VCaP (cell line): Measurements from ENCODE around the gene GSK3A.

Source experiments
- H3K27ac ChIP-seq: fragments of 450-650 bp; 2 replicates; pipeline ENCODE4 v1.5.1; 2017
- TF ChIP-seq, protein P1 (sequence below): fragments of 450-650 bp; conservative IDR thresholded peaks from 2 replicates; pipeline ENCODE4 v1.5.1; 2017; ENCODE audit warnings: mild to moderate bottlenecking, moderate library complexity

GSK3A gene

DNA sequence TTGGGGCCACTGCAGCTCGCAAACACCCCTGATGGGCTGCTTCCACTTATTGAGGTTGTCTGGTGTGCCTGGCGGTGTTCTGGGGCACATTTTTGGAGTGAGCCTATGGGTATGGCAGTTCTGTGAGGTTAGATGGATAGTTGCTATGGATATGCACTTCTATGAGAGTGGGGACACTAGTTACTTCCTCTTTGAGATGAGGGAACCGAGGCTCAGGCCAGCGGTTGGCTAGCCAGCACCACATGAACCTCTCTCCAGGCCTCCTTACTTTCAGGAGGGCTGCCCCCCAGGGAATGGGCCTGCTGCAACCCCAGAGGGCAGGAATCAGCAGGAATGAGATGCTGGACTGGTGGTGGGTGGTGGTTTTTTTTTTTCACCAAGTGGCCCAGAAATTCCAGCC lies 46.0 kb upstream of the GSK3A start:
- TF ChIP-seq, protein P1, sequence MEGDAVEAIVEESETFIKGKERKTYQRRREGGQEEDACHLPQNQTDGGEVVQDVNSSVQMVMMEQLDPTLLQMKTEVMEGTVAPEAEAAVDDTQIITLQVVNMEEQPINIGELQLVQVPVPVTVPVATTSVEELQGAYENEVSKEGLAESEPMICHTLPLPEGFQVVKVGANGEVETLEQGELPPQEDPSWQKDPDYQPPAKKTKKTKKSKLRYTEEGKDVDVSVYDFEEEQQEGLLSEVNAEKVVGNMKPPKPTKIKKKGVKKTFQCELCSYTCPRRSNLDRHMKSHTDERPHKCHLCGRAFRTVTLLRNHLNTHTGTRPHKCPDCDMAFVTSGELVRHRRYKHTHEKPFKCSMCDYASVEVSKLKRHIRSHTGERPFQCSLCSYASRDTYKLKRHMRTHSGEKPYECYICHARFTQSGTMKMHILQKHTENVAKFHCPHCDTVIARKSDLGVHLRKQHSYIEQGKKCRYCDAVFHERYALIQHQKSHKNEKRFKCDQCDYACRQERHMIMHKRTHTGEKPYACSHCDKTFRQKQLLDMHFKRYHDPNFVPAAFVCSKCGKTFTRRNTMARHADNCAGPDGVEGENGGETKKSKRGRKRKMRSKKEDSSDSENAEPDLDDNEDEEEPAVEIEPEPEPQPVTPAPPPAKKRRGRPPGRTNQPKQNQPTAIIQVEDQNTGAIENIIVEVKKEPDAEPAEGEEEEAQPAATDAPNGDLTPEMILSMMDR = no peak

DNA sequence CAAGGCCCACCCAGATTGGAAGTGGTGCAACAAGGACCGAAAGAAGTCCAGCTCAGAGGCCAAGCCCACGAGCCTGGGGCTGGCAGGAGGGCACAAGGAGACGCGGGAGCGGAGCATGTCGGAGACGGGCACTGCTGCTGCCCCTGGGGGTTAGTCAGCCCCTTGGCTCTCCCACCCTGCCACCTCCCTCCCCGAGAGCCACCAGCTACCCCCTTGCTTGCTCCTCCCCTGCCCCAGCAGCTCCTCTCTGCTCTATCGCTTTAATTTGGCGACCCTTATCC lies 45.4 kb upstream of the GSK3A start:
- H3K27ac ChIP-seq = peak overlapping the region; percentile 82; the same call in 1 of the 2 replicates
- TF ChIP-seq, protein P1 = no peak

More for the DNA sequence above, 46.0 kb upstream of the GSK3A start:
- peak overlapping the region; percentile 82; the same call in 1 of the 2 replicates for H3K27ac ChIP-seq

DNA sequence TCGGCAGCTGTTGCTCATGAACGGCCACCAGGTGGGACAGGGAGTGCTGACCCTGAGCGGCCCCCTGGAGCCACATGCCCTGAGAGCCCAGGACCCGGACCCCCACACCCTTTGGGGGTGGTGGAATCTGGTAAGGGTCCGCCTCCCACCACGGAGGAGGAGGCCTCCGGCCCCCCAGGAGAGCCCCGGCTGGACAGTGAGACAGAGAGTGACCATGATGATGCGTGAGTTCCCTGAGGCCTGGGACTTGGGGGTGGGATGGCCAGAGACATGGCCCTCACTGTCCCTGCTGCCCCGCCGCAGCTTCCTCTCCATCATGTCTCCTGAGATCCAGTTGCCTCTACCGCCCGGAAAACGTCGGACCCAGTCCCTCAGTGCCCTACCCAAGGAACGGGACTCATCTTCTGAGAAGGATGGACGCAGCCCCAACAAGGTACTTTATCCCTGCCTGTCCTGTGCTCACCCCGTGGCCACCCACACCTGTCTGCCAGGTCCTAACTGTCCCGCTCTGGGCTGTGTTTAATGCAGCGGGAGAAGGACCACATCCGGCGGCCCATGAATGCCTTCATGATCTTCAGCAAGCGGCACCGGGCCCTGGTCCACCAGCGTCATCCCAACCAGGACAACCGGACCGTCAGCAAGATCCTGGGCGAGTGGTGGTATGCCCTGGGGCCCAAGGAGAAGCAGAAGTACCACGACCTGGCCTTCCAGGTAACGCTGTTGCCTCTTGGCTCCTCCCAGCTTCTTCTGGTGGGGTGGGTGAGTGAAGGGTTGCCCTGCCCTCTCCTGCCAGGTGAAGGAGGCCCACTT lies 44.8 kb upstream of the GSK3A start:
- TF ChIP-seq, protein P1 = no peak
- peak overlapping the region; percentile 82; the same call in 1 of the 2 replicates for H3K27ac ChIP-seq

DNA sequence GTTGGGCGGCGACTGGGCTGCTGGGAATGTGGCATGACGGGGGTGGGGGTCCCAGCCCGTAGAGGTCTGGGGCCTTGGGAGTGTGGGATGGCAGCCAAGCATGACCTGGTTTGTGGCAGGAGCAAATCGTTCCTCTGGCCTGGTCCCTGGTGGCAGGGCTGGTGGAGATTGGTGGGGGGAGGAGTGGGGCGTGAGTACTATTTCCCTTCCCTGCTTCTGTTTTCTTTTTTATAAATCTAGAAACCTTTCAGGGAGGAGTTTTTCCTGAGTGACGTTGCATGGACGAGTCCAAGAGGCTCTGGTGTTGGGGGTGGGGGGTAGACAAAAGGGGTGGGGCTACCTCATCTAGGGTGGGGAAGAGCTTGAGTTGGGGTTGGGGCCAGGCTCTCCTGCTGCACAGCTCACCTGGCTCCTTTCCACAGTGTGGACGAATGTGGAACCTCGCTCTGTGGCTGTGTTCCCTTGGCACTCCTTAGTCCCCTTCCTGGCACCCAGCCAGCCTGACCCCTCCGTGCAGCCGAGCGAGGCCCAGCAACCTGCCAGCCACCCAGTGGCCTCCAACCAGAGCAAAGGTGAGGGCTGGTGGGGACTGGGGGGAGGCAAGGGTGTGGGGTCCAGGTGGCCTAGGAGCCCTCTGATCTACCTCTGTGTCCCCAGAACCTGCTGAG lies 44.1 kb upstream of the GSK3A start:
- H3K27ac ChIP-seq = peak overlapping the region; percentile 82
- TF ChIP-seq, protein P1 = no peak

DNA sequence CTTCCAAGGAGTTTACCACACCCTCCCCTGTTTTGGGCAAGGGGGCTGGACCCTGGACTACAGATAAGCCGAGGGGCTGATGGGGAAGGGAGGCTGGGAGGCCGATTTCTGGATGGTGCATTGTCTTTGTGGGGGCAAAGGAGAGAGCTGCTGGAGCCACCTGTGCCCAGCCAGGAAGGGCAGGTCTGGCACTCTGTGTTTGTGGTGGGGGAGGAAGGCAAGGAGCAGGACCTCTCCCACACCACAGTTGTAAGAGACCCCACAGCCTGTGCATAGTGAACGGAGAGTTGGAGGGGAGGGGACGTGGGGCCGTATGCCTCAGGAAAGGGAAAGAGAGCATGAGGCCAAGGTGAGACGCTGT lies 43.6 kb upstream of the GSK3A start:
- TF ChIP-seq, protein P1 = no peak
- H3K27ac ChIP-seq = peak overlapping the region; percentile 82

DNA sequence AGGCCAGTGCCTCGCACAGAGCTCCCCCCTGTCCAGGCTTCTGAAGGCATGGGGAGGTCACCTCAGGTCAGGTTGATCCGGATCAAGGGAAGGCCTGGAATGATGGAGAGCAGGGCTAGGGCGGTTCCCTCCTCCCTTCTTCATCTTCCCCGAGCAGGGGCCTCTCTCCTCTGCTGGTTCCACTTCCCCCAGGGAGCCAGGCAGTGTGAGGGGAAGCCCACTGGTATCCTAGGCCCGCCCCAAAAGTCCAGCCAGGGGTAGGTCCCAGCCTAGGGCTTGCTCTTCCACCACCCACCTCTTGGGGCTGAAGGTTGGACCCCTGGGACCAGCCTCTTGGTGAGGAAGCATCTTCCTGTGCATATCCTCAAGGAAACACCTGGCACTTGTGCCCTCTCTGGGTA lies 43.1 kb upstream of the GSK3A start:
- H3K27ac ChIP-seq = peak overlapping the region; percentile 82
- TF ChIP-seq, protein P1 = no peak

DNA sequence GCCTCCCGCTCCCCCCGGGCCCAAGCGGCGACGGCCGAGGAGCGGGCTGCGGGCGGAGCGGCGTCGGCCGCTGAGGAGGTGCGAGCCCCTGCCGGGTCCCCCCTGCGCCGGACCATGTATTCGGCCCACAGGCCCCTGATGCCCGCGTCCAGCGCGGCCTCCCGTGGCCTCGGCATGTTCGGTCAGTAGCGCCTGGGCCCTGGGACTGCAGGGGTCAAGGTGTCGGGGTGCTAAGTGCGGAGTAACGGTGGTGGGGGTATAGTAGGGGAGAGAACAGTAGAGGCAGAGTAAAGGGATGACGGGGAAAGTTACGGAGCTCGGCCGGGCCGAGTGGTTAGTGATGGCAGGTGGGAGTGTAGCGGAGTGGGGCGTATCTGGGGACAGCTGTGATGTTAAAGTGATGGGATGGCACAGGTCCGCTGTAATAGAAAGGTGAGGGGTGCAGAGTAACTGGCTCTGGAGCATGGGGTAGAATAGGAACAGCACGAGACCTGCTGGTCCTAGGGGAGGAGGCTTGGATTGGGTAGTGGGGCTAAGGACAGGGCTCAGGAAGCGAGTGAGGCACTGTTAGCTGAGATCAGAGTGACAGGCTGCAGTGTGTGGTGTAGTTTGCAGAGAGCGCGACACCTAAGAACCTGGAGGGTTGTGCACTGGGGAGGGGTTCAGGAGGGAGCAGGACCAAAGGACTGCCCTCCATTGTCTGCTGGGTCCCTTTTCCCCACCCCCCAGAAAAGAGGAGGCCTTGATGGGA lies 42.4 kb upstream of the GSK3A start:
- TF ChIP-seq, protein P1 = no peak; the same call in 1 of the 2 replicates
- H3K27ac ChIP-seq = peak overlapping the region; percentile 82
